Activated naive CD8-positive, alpha-beta T cell treated with anti-CD3 and anti-CD28 coated beads for 36 hours (primary cell): ENCODE results near the gene ZNF296. TPM values are rescaled to one million over a fixed set of nuclear protein-coding genes. Genes with fewer than 3 reads are reported as not detected.
"Not testable (repeated sequence)": the region's sequence is repeated elsewhere in the genome, so short reads cannot be mapped to it uniquely, and the experiment has no call there.

Experiments
- DNase-seq: peaks from one replicate; pipeline ENCODE4 v3.0.0; 2021
- H3K27ac Mint-ChIP-seq: one replicate; pipeline ENCODE4 v1.8.0; 2022; ENCODE audit warnings: mild to moderate bottlenecking, moderate library complexity, mixed read lengths
- H3K27me3 Mint-ChIP-seq: one replicate; pipeline ENCODE4 v1.8.0; 2022; ENCODE audit warnings: mild to moderate bottlenecking, mixed read lengths
- H3K36me3 Mint-ChIP-seq: one replicate; pipeline ENCODE4 v1.8.0; 2021; ENCODE audit warnings: mild to moderate bottlenecking, mixed read lengths
- H3K4me1 Mint-ChIP-seq: one replicate; pipeline ENCODE4 v1.8.0; 2021; ENCODE audit warnings: mixed read lengths
- H3K4me3 Mint-ChIP-seq: one replicate; pipeline ENCODE4 v1.8.0; 2022; ENCODE audit warnings: mild to moderate bottlenecking, moderate library complexity, mixed read lengths
- H3K9me3 Mint-ChIP-seq: one replicate; pipeline ENCODE4 v1.8.0; 2022; ENCODE audit warnings: mixed read lengths
- total RNA-seq, 2 experiments: library from RNA; stranded (reverse); gene quantifications; one replicate each; pipeline ENCODE4 v1.2.3, GENCODE V29; 2021

The ZNF296 gene
- 1 to 10 TPM; 5.4 to 6.3 TPM for total RNA-seq

DNA sequence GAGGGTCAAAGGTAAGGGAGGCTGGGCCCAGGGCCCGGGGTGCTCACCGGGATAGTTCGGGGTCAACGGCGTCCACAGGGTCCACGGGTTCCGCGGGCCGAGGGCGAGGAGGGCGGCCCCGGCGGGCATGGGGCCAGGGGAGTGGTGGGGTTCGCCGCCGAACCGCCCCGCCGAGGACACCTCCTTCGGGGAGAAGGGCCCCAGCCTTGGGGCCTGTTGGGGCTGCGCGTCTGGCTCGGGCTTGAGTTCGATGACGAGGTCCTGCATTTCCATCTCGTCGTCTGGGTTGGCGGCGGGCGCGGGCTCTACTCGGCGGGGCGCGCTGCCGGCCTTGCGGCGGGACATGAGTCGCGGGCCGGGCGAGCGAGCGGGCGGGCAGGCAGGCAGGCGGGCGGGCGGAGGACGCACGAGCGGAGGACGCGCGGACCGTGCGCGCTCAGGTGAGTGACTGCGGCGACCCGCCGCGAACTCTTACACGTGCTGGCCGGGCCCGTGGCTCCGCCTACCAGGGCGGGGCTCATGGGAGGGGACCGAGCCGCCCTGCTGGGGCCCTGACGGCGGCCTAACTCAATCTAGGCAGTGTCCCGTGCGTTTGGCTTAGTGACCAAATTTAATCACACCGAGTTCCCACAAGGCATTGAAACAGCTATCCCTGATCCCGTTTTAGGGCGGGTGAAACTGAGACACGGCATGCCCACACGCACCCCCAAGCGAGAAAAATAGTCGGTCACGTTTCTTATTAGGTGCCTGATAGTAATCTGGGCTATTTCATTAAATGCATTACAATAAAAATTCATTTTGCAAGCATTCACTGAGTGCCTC, at the start of gene ZNF296:
Gene ZNF296 (minus strand): TSS at position 450 of the 822 bp plus-strand sequence. CDS start 105 bp downstream, at position 345.
- Mint-ChIP-seq H3K27ac (peak within 1 kb of the TSS; percentile 86), H3K9me3 (no peaks in the 10 kb centered on the region), H3K27me3 (no peaks in the 10 kb centered on the region), H3K36me3 (peaks cover 15% of the 10 kb centered on the region), H3K4me1 (peaks cover 30% of the 10 kb centered on the region), H3K4me3 (peak within 1 kb of the TSS; percentile 84)
- peak; percentile 91 for DNase-seq

DNA sequence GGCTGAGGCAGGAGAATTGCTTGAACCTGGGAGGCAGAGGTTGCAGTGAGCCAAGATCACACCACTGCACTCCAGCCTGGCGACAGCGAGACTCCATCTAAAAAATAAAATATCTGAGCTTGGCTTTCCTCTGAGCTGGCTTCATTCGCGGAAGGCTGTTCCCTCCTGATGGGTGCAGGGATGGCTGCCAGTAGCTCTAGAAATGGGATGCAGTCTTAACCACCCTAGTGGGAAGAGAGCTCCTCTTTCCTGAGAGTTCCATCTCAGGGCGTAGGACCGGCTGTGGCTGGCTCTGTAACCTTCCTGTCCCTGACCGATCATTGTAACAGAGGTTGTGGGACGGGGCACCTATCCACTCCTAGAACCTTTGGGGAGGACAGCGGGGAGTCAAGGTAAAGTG, 49.1 kb upstream of the ZNF296 start:
- H3K27ac Mint-ChIP-seq = no peak overlapping the region
- H3K4me1 Mint-ChIP-seq = peaks cover 29% of the 10 kb centered on the region
- H3K27me3 Mint-ChIP-seq = no peaks in the 10 kb centered on the region
- H3K36me3 Mint-ChIP-seq = peaks cover under 1% of the 10 kb centered on the region
- no peak overlapping the region for H3K4me3 Mint-ChIP-seq
- H3K9me3 Mint-ChIP-seq = no peaks in the 10 kb centered on the region
- no peak for DNase-seq

DNA sequence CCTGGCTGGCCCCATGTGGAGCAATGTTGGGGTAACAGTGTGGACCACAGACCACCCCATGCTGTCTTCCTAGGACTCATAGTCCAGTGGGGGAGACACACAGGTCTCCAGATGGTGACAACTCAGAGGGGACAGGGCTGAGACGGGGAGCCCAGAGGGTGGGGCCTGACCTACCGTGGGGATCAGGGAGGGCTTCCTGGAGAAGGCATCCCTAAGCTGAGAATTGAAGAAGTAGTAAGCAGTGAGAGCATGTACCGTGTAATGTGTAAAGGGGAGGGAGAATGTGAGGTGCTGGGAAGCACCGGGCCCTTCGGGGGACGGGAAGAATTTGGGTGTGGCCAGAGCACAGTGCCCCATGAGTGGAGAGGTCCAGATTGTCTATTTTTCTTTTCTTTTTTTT, 47.7 kb upstream of the ZNF296 start:
- Mint-ChIP-seq H3K27ac (peak overlapping the region; percentile 10), H3K4me1 (peaks cover 39% of the 10 kb centered on the region), H3K27me3 (no peaks in the 10 kb centered on the region), H3K36me3 (peaks cover 4% of the 10 kb centered on the region), H3K9me3 (no peaks in the 10 kb centered on the region), H3K4me3 (no peak overlapping the region)
- DNase-seq = no peak

DNA sequence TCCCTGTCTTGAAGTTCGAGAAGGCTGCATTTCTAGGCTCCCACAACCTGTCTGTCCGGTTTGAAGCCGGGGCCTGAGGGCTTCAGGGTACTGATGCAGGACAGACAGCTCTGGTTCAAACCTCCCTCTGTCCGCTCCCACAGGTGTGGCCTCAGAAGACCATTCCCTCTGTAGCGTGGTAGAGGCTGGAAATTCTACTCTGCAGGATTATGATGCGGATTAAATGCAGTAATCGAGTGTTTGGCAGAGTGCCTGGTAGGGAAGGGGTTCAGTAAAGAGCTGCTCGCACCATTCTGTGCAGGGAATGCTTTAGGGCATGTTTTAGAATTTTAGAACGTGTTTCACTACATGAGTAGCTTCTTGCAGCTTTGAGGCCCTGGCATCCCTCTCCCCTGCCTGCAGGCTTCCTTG, 47.2 kb upstream of the ZNF296 start:
- no peak for DNase-seq
- Mint-ChIP-seq H3K27me3 (no peaks in the 10 kb centered on the region), H3K9me3 (no peaks in the 10 kb centered on the region), H3K27ac (no peak overlapping the region), H3K4me1 (peaks cover 45% of the 10 kb centered on the region), H3K4me3 (no peak overlapping the region), H3K36me3 (peaks cover 4% of the 10 kb centered on the region)

DNA sequence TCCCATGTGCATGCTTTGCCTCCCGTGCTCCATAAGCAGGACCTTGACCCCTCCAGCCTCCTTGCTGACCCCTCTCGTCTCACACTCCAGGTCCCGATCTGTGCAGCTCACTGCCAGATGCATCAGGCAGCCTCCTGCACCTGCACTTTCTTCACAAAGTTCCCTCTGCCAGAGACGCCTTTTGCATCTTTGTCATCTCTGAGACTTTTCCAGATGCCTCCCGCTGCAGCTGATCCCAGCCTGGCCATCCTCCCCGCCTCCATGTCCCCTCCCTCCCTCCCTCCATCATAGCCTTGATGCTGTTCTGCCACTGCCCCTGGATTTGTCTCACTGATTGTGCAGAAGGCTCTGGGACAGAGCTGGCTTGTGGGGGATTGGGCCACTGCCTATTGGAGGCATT, 46.6 kb upstream of the ZNF296 start:
- DNase-seq = no peak
- no peaks in the 10 kb centered on the region for H3K27me3 Mint-ChIP-seq
- no peak overlapping the region for H3K4me3 Mint-ChIP-seq
- no peak overlapping the region for H3K27ac Mint-ChIP-seq
- peaks cover 4% of the 10 kb centered on the region for H3K36me3 Mint-ChIP-seq
- H3K4me1 Mint-ChIP-seq = peaks cover 51% of the 10 kb centered on the region
- no peaks in the 10 kb centered on the region for H3K9me3 Mint-ChIP-seq

DNA sequence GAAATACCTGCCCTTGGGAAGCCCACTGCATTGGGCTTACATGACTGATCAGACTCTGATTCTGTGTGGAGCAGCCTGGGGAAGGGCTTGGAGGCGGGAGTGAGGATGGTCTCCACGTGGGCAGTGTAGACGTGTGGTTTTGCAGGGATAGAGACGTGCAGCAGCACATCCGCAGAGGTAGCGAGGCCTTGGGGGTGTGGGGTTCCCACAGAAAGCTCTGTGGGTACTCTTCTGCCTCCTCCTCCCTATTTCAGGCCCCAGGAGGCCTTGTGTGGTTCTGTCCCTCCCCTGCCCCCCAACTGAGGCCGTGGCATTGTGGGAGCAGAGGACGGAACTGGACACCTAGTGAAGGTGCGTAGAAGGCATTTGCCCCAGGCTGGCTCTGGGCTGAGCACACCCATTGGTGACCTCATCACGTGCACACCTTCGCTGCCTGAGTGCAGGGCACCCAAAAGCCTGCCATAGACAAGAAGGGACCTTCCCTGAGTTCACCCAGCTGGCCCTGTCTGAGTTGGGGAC, 45.6 kb upstream of the ZNF296 start:
- Mint-ChIP-seq H3K4me3 (peak overlapping the region; percentile 43), H3K27me3 (no peaks in the 10 kb centered on the region), H3K36me3 (peaks cover 4% of the 10 kb centered on the region), H3K9me3 (no peaks in the 10 kb centered on the region), H3K27ac (peak overlapping the region; percentile 27), H3K4me1 (peaks cover 58% of the 10 kb centered on the region)
- no peak for DNase-seq

DNA sequence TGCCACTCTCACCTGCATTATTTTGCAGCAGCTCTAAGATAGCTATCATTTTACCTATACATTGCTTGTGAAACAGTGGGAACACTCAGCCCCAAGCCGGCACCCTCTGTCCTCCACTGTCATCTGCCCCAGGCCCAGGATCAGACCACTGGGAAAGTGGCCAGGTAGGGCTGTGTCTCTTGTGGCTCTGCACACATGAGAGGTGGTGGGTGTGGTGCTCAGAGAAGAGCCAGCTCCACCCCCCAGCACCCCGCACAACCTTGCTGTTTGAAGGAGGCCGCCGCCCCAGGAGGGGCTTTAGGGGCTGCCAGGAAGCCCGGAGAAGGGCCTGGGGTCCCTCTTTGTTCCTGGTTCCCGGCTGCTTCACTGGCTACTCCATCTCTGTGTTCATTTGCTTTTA, 43.3 kb upstream of the ZNF296 start:
- no peak overlapping the region for H3K27ac Mint-ChIP-seq
- H3K4me3 Mint-ChIP-seq = peak overlapping the region; percentile 32
- peaks cover 72% of the 10 kb centered on the region for H3K4me1 Mint-ChIP-seq
- H3K27me3 Mint-ChIP-seq = no peaks in the 10 kb centered on the region
- no peaks in the 10 kb centered on the region for H3K9me3 Mint-ChIP-seq
- peaks cover 4% of the 10 kb centered on the region for H3K36me3 Mint-ChIP-seq
- DNase-seq = no peak

DNA sequence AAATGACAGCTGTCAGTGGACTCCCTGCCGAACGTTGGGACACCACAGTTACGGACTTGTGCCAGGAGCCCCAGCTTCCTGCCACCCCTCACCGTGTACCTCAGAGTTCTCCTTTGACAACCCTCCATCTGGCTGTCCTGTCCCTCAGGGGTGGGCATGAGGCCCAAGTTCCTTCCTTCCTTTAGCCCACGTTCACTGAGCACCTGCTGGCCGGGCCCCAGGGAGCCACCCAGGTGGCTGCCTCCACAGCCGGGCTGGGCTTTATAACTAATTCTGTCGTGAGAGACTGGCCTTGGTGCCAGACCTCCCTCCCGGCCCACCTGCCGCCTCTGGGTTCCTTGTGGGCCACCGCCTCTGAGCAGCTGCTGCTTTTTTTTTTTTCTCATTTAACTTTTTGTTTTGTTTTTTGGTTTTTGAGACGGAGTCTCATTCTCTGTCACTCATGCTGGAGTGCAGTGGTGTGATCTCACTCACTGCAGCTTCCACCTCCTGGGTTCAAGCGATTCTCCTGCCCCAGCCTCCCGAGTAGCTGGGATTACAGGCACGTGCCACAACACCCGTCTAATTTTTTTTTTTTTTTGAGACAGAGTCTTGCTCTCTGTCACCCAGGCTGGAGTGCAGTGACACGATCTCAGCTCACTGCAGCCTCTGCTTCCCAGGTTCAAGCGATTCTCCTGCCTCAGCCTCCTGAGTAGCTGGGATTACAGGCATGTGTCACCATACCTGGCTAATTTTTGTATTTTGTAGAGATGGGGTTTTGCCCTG, 42.5 kb upstream of the ZNF296 start:
- Mint-ChIP-seq H3K27ac (peak overlapping the region; percentile 4), H3K4me3 (peak overlapping the region; percentile 32), H3K4me1 (peaks cover 75% of the 10 kb centered on the region)
- peak; percentile 30 for DNase-seq
- H3K36me3 Mint-ChIP-seq, H3K27me3 Mint-ChIP-seq, H3K9me3 Mint-ChIP-seq: not testable (repeated sequence)

DNA sequence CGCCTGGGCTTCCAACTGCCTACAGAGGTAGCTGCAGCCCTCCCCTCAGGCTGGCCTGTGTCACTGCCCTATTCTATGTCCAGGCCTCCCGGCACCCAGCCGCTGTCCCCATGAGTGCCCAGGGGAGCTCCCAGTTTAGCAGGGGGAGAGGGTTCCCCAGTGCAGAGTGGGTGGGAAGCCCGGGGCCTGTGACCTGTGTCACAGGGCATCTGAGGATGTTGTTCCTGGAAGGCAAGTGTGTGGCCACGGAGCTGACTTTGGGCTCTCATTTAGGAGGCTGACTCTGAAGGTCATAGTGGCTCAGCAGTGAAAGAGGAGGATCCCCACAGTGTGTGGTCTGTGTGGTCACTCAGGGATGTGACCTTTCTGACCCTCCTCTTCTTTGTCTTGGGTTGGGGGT, 41.8 kb upstream of the ZNF296 start:
- Mint-ChIP-seq H3K27ac (no peak overlapping the region), H3K4me3 (peak overlapping the region; percentile 43), H3K4me1 (peaks cover 78% of the 10 kb centered on the region), H3K36me3 (peaks cover 4% of the 10 kb centered on the region), H3K27me3 (no peaks in the 10 kb centered on the region), H3K9me3 (no peaks in the 10 kb centered on the region)
- DNase-seq = no peak

DNA sequence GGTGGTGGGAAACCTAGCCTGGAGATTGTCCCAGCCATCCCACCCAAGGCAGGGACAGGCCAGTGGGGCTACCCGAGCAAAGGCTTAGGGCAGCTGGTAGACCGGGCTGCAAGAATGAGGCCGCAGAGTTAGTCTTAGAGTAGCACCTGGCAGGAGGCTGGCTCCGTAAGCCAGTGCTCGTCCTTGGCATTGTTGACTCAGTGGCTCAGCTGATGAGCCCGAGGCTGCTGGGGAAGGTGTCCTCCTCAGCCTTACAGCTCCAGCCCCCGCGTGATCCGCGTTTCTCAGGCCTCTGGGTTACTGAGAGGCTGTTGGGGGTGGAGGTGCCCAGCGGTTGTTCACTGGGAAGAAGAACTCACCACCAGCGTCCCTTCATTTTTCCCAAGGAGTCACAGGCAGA, 41.4 kb upstream of the ZNF296 start:
- H3K27ac Mint-ChIP-seq = peak overlapping the region; percentile 71
- DNase-seq = no peak

DNA sequence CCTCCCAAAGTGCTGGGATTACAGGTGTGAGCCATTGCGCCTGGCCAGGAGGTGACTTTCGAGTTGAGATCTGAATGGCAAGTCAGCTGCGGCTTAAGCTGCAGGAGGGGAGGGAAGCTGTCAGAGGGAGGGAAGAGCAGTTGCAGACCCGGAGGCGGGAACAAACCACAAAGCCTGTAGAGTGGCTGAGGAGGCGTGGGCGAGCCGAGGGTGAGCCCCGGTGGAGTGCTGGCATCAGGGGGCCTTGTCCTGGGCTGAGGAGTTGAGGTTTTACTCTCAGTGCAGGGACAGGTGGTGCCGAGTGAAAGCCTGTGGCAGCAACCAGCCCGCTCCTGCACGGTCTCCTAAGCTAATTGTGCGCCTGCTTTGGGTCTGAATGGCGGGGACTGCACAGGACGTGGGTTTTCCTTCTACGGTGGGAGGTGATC, 40.9 kb upstream of the ZNF296 start:
- Mint-ChIP-seq H3K36me3 (peaks cover 4% of the 10 kb centered on the region), H3K4me3 (peak overlapping the region; percentile 32), H3K27me3 (no peaks in the 10 kb centered on the region), H3K4me1 (peaks cover 74% of the 10 kb centered on the region), H3K9me3 (no peaks in the 10 kb centered on the region), H3K27ac (peak overlapping the region; percentile 71)
- peak; percentile 84 for DNase-seq

More for the DNA sequence above, 41.4 kb upstream of the ZNF296 start:
- H3K36me3 Mint-ChIP-seq = peaks cover 4% of the 10 kb centered on the region
- H3K4me1 Mint-ChIP-seq = peaks cover 78% of the 10 kb centered on the region
- H3K27me3 Mint-ChIP-seq = no peaks in the 10 kb centered on the region
- H3K9me3 Mint-ChIP-seq = no peaks in the 10 kb centered on the region
- H3K4me3 Mint-ChIP-seq = no peak overlapping the region

DNA sequence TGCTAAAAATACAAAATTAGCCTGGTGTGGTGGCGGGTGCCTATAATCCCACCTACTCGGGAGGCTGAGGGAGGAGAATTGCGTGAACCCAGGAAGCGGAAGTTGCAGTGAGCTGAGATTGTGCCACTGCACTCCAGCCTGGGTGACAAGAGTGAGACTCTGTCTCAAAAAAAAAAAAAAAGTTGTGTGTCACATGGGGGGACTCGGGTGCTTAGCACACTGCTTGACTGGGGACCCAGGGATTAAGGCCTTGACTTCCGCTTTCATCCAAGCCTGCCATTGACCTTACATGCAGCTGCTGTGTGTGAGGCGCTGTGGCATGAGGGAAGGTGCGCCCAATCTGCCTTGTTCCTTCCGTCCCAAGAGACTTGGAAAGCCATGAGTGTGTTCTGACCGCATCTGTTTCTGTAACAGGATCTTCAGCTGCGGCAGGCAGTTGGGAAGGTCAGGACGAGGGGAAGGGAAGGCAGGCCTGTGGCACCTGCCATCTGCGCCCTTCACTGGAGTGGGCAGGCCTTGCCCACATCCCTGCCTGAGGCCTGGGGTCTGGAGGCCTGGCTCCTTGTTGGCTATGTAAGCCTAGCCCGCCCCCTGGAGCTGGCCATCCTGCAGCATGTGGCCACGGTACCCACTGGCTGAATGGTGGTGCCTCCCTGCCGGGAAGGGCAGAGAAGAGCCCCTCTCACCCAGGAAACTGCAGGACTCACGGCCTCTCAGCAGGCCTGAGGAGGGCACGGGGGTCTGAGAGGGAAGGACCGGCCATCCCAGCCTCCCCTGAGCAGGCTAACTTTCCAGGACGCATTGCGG, 39.7 kb upstream of the ZNF296 start:
- no peak overlapping the region for H3K4me3 Mint-ChIP-seq

DNA sequence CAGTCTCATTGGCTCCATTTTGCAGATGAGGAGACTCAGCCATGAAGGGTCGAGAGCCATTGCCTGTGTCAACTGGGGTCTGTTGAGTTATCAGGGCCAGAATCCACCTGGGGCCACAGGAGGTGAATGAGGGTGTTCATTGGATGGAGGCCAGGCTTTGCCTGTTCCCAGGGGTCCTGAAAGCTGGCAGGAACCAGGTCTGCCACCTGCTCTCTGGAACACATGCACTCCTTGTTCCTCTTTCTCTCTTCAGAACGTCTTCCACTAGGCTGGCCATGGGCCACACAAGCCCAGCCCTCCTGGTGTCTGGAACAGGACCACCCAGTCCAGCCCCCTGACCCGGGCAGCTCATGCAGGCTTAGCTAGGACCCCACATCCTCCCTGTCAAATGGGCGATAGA, 37.8 kb upstream of the ZNF296 start:
- Mint-ChIP-seq H3K4me3 (no peak overlapping the region), H3K4me1 (peaks cover 60% of the 10 kb centered on the region), H3K27me3 (no peaks in the 10 kb centered on the region), H3K27ac (no peak overlapping the region), H3K36me3 (no peaks in the 10 kb centered on the region), H3K9me3 (no peaks in the 10 kb centered on the region)
- no peak for DNase-seq

More for the DNA sequence above, 39.7 kb upstream of the ZNF296 start:
- Mint-ChIP-seq H3K27me3 (no peaks in the 10 kb centered on the region), H3K27ac (no peak overlapping the region), H3K36me3 (peaks cover 4% of the 10 kb centered on the region), H3K4me1 (peaks cover 68% of the 10 kb centered on the region), H3K9me3 (no peaks in the 10 kb centered on the region)
- DNase-seq = no peak

DNA sequence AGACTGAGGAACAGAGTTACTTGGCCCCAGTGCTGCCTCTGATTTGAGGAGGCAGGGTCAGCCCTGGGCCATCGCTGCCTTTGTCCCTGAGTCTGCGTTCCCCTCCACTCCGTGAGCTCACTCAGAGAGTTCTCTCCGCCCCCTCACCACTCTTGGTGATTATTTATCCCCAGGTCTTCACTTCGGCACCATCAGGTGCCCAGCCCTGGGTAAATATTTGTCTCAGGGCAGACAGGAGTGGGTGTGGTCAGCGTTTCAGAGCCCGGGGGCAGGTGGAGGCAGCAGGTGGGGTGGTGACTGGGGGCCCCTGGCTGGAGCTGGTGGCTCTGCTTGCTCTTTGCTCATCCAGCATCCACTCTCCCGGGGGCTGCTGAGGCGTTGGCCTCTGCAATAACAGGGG, 37.4 kb upstream of the ZNF296 start:
- H3K36me3 Mint-ChIP-seq = no peaks in the 10 kb centered on the region
- H3K27ac Mint-ChIP-seq = no peak overlapping the region
- DNase-seq = no peak
- peaks cover 57% of the 10 kb centered on the region for H3K4me1 Mint-ChIP-seq
- H3K9me3 Mint-ChIP-seq = no peaks in the 10 kb centered on the region
- H3K27me3 Mint-ChIP-seq = no peaks in the 10 kb centered on the region
- no peak overlapping the region for H3K4me3 Mint-ChIP-seq
